HG02943 (cell line): ENCODE data around the gene MPC2.
"Not testable (repeated sequence)": the region's sequence is repeated elsewhere in the genome, so short reads cannot be mapped to it uniquely, and the experiment has no call there.

Experiments
- ATAC-seq: cut with Tn5 transposase; IDR thresholded peaks from one replicate; pipeline ENCODE4 v1.9.1; 2021; ENCODE audit warnings: mild to moderate bottlenecking, low read depth, moderate library complexity; ENCODE audit not compliant: unreplicated experiment

The MPC2 gene

DNA sequence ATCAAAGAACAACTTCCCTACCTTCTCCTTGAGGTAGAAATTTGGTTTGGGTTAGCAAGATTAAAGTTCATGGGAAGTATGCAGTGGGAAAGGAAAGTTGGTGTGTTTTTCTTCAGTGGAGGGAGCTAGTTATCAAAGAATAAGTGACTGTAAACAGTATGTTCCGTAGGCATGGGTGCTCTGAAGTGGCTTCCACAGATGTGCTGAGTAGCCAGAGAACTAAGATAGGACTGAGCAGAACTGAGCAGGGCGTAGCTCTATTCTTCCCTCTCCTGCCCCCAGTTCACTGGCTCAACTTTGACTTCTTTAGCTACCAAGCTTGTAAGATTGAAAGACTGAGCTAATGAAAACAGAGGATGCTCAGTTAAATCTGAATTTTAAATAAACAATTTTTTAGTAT, 26.3 kb downstream of the MPC2 start:
- no peak for ATAC-seq

DNA sequence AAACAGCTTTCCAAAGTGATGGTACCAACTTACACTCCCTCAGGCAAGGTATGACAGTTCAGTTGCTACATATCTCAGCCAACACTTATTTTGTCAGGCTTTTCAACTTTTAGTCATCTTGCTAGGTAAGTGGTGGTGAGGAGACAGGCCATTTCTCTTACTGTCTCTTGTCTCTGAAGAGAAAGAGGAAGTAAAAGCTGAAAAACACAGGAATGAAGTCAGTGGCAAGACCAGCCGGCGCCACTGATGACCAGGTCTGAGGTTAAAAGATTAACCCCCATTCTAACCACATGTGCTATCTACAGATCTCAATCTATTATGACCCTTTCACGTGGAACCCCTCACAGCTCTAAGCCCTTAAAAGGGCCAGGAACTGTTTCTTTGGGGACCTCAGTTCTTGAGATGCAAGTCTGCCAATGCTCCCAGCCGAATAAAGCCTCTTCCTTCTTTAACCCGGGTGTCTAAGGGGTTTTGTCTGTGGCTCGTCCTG, 27.1 kb downstream of the MPC2 start:
- ATAC-seq, result no peak

DNA sequence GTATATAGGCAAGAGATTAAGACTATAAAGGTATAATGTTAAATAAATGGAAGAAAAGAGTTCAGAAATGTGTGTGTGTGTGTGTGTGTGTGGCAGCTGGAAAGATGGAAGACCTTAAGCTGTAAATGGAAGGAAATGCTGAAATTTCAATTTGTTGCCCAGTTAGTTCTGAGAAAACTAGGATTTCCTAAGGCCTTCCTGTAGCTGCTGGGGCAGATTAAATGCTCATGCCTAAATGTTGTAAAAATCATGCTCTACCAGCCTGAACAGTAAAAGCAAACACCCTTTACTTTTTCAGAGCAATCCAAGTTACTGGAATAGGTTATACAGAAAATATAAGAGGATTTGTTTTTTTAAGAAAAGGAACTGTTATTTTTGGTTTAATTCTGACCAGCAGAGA, 31.2 kb downstream of the MPC2 start:
- ATAC-seq, result no peak

DNA sequence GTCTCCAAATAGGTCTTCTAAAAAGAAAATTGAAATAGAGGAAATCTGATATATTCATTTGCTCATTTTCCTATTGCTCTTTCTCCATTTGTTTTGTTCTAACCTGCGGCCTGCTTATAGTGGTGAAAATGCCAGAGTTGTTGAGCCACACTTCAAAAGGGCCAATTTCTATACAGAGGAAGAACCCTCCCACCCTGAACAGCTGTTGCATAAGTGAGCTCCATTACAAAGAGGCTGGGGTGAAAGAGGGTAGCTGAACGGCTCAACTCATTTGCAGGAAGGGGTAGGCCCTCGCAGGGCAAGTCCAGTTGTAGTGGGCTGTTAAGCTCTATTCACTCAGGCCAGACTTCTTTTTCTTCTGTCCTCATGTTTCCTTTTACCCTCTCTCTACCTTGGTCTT, 31.7 kb downstream of the MPC2 start:
- ATAC-seq, result no peak

DNA sequence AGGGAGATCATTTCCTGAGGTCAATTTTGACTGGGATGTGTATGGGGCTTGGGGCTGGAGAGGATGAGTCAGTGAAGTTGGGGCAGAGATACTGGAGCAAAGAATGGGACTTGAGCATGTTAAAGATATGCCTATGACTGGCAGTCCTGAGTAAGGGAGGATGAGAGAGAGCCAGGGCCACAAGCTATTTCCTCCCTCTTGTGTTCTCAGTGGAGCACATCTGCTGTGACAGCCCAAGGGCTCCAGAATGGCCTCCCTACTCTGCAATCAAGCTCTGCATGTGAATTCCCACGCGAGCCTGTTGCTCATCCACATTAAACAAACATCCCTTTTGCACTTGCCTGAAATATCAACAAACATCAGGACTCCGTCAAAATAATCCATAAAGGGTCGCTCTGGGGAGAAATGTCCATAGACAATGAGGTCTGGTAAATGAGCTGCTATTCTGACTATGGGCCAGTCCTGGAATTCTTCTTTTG, 32.2 kb downstream of the MPC2 start:
- ATAC-seq, result no peak

DNA sequence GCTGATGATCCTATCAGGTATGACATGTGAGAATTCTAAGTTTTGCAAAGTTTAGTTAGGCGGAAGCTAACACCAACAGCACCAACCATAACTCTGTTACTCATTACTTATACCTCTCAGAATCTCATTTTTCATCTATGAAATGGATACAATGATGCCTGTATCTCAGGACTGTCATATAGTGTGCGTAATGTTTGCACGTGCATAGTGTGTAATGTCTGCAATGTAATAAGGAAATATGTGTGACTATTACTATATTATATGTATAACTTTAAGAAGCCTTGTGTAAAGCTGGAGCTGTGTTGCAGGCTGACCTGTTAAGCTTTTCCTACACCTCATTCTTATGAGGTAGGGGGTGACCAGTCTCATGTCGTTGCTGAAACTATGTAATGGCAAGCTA, 36.0 kb downstream of the MPC2 start:
- ATAC-seq, result no peak

DNA sequence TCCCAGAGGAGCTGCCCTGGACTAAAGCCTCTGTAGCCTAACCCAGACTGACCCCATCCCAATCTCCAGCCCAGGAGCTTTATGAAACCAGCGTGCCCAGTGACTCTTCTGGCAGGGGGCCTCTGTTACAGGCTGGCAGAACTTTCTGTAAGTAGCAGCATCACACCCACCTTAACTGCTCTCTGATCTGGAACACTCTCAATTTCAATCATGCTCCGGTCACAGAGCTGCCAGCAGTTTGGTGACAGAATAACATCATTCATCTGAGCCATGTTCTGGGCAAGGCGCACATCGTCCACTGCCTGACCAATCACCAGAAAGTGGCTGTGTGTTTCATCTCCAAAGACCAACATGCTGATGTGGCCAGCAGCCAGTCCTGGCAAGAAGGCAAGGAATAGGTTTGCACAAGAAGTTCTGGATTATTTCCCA, 37.6 kb downstream of the MPC2 start:
- no peak for ATAC-seq

DNA sequence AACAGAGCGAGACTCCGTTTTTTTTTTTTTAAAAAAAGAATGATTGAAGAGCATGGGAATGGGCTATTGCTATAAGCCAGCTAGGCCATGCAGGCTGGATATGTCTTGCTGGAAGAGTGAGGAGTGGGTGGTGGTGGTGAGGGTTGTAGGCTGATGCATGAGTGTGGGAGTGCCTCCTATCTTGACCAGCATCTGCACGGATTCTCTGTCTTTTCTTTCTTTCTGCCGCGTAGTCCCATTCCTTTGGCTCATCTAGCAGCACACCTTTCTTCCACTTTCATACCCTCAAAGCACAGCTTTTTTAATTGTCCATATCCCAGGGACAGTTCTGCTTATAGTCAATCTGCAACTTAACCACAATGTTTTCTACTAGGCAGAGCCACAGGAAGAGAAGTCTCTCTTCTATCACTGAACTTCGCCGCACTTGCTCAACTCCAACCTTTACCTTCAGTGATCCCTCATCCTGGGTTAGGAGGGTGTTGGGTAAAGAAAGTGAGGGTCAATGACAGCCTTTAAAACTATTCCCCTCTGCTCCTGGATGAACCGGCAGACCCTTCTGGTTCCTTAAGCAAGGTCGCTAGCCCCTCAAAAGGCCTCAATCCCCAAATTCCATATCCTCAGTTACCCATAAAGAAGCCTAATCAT, 38.2 kb downstream of the MPC2 start:
- no peak for ATAC-seq

DNA sequence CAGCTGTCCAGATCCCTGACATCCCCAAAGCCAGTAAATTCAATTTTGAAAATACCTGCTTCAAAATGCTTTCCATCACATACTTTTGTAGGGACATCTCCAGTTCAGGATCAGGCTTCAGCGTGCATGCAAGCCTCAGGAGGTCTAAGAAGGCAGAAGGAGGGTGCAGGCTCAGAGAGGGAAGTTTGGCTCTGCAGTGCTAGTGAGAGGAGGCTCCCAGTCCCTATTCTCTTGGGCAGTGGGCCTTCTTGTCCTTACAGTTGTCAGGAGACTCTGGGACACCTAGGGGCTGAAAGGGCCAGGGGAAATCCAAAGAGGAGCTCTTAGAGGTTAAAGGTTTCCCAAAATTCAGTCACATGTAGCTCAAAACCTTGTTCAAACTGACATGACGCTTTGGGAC, 43.1 kb downstream of the MPC2 start:
- no peak for ATAC-seq

DNA sequence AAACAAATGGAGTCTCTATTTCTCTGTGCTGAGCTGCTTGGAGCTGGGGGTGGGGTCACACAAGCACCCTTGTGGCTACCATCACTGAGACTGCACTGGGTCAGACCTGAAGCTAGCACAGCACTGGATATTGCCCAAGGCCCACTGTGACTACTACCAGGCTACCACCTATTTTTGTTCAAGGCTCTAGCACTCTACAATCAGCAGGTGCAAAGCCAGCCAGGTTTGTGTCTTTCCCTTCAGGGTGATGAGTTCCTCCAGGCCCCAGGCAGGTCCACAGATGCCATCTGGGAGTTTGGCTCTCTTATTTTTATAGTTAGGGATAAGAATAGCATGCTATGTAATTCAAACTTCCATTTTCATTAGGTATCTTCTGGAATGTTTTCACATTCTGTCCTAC, 46.5 kb downstream of the MPC2 start:
- no peak for ATAC-seq

DNA sequence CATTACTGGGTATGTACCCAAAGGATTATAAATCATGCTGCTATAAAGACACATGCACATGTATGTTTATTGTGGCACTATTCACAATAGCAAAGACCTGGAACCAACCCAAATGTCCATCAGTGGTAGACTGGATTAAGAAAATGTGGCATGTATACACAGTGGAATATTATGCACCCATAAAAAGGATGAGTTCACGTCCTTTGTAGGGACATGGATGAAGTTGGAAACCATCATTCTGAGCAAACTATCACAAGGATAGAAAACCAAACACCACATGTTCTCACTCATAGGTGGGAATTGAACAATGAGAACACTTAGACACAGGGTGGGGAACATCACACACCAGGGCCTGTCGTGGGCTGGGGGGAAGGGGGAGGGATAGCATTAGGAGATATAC, 49.7 kb downstream of the MPC2 start:
- ATAC-seq, result not testable (repeated sequence)

DNA sequence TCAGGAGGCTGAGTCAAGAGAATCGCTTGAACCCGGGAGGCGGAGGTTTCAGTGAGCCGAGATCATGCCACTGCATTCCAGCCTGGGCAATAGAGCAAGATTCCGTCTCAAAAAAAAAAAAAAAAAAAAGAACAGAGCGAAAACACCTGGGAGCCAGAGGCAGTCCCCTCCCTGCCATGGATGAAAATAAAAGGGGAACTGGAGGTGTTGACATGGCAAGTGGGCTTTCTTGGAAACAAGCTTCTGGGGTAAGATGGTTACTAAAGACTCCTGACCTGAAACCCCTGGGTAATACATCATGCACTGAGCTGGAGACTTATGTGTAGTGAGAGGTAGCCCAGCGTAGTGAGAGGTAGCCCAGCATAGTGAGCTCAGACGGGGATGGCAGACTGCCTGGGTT, 54.5 kb downstream of the MPC2 start:
- no peak for ATAC-seq

DNA sequence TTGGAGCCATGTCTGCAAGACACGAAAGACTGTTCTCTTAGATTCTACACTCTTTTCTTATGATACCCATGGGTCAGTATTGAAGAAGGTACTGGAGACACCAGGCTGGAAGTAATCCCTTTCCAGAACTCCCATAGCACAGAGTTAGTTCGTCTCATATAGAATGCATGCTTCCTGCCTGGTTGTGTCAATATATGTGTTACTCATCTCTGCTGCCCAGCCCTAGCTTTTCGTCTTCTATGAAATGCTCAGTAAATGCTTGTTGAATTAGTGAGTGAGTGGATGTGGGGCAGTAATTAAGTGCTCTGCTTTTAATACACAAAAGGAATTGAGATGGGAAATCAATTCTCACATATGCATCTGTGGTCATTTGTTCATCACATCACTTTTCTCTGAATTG, 55.1 kb downstream of the MPC2 start:
- ATAC-seq, result no peak

DNA sequence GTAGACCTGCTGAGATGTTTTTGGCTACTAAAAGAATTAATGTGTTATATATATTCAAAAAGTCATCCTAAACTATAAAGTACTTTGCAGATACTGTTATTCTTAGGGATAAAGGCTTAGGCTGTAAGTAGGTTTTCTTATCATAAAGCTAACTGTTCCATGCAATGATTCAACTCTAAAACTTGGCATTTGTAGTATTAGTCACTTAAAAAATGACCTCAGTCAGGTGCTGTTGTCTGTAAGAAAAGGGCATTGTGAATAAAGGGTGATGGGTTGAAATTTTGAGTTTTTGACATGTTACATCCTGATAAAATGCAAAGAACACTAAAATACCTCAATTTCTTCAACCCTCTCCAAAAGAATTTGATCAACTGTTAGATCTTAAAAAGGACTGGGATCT, 55.8 kb downstream of the MPC2 start:
- no peak for ATAC-seq

DNA sequence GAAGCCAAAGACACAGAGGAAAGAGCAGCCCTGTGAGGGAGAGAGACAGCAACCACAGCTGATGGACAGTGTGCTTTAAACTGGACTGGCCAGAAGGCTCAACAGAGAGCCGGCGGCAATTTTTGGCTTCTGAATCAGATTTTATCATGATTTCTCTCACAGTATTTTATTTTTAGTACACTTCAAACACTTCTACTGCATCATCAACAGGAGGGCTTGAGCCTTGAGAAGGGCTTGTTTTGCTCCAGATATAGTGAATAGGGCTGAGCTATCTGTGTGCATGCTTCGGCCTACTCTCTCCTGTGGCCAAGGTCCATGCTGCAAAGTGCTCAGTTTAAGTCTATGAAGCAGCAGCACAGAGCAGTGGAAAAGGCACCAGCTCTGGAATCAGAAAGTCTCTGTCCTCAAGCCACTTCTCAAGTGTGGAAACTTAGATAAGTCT, 56.3 kb downstream of the MPC2 start:
- ATAC-seq, result no peak

DNA sequence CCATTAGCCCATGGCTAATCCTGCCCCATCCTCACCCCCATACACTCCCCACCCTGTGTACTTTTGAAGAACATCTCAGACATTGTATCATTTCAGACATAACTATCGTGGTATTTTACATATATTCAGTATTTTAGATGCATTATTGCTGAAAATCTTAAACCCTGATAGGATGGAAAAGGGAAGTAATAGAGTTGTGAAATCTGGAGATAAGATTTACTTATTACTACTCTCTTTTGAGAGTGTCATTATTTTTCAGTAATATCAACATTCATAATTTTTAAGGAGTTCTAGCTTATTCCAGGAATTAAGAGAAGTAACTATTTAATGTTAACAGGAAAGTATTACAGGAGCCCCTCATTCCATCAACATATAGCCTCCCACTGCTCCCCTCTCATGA, 57.4 kb downstream of the MPC2 start:
- ATAC-seq, result no peak

DNA sequence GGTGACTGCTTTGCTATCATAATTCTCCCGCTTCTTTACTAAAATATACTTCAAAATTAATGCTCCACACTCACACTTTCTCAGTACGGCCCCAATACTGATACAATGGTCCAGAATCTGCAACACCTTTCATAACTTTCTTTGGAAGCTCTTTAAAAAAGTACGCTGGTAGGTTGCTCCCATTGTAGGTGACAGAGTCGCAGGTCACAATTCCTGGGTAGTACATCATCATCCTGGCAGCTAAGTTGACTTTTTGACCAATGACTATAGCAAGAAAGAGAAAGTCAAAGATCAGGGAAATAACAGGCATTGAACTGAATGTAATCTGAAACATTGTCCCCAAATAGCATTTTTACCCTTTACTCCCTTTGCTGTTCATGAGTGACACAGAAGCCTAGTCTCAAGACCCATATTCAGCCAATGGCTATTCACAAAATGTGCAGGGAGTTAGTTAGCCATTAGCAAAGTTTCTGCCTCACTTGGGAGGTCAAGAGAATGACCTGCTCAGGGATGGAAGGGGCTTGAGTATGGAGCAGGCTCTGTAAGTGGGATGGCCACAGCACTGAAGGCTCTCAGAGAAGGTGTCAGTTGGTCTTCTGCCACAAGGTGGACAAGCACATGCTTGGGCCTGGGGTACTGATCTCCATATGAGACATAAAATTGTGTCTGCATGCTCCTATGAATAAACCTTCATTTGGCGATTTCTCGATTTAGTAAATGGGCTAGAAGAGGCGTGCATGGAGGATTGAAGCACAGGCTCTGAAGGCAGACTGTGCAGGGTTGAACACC, 58.3 kb downstream of the MPC2 start:
- no peak for ATAC-seq

DNA sequence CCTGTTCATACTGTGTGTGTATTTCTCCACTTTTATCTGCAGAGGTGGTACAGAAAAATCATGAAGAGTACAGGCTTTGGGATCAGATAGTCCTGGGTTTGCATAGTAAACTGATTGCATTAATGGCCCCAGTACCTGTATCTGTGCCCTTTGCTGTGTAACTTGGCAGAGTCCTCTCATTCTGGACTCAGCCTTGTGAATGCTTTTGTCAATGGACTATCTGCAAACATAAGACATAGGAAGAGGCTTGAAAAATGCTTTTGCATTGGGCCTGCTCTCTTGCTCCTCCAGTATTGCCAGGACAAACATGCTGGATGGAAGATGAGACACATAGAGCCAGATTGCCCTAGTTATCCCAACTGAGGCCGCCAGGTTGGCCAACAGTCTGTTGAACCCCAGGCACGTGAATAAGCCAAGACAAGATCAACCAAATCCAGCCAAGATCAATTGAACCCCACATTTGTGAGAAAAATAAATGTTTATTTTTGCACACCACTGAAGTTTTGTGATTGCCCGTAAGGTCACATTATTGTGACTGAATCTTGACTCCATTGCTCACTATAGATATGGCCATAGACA, 60.2 kb downstream of the MPC2 start:
- ATAC-seq, result no peak

DNA sequence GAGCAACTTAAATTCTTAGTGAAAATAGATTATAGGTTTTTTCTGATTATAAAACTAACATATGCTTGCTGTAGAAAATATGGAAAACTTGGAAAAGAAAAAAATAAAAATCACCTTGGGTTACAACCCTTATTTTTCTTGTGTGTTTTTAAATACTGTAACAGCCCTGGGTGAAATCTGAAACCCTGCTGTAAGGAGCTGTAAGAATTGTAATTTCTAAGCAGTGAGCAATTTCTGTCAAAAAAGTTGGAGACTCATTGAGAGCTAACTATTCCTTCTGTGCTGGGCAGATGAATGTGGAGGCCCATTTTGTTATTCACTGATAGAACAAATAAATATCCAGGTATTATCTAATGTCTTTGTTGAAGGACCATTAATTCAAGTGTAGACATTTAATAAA, 65.5 kb downstream of the MPC2 start:
- no peak for ATAC-seq

DNA sequence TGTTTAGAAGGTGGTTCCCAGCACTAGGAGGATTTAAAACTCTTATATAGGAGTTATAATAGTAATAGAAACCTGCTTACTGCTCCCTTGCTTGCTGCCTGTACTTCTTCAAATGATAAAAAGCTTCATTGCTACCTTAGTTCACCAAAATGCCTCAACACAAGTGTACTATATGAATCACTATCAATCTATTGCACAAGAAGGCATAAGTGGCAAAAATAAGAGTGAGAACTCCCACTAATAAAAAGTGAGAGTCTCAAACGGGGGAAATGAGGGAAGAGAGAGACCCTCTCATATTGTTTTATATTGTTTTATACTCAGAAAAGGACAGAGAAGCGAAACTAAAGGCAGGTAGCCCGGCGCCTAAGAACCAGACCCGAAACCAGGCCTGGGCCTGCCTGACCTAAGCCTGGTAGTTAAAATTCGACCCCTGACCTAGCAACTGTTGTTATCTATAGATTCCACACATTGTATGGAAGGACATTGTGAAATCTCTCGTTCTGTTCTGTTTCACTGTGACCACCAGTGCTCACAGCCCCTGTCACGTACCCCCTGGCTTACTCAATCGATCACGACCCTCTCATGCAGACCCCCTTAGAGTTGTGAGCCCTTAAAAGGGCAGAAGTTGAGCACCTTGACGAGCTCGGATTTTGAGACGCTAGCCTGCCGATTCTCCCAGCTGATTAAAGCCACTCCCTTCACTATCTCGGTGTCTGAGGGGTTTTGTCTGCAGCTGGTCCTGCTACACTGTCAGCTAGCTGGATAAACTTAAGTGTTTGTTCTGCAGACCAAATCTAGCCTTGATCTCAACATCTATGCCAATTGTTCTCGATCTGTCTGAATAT, 67.5 kb downstream of the MPC2 start:
- ATAC-seq, result not testable (repeated sequence)
